ENCODE data around the gene HBE1.

The HBE1 gene

GRCh38 chr11:5290106-5290505 lies 20.4 kb upstream of the HBE1 start:
- H3K9me3 ChIP-seq (ENCODE audit: control insufficient read depth, insufficient read depth, low read depth, low read length): no peaks in the 10 kb centered on the region
- no peaks in the 10 kb centered on the region for H3K36me3 ChIP-seq (ENCODE audit: control insufficient read depth in 2 of 2, insufficient read depth in 1 of 2, low read length in 2 of 2)
- H3K4me1 ChIP-seq (ENCODE audit: control insufficient read depth, insufficient read depth, low read length): no peaks in the 10 kb centered on the region
- H3K27ac ChIP-seq (ENCODE audit: extremely low read depth, low read depth, low read length): no peak overlapping the region
- H3K4me3 ChIP-seq (ENCODE audit: low read depth, low read length): no peak overlapping the region
- ChIA-PET CTCF (interaction anchor here (1.1 to 2.9 kb wide), 6 partner anchors 30 to 653 kb away, joined by 3 to 12 read pairs (median 4); partner anchors contain the start of gene OR51D1), POLR2A (interaction anchor here (0.6 kb wide), 1 partner anchor 85 kb away, joined by 3 read pairs; no protein-coding TSS in a partner anchor)
- no peak for TF ChIP-seq ZNF843 (tag by site-specific recombination; IDR thresholded peaks at IDR 0.05)
- TF ChIP-seq ZFHX2 (tag by site-specific recombination; conservative IDR thresholded peaks at IDR 0.05): no peak
- no peak for TF ChIP-seq ZNF391 (tag by site-specific recombination; IDR thresholded peaks at IDR 0.05; ENCODE audit: borderline replicate concordance, low read depth)
- TF ChIP-seq TRIM28 (IDR thresholded peaks at IDR 0.05; ENCODE audit: borderline replicate concordance, low read length): no peak
- TF ChIP-seq ZNF777 (tag by site-specific recombination; IDR thresholded peaks at IDR 0.05; ENCODE audit: borderline replicate concordance): no peak
- TF ChIP-seq ZEB2 (tag by site-specific recombination; IDR thresholded peaks at IDR 0.05): no peak
- TF ChIP-seq ZNF354C (tag by site-specific recombination; IDR thresholded peaks at IDR 0.05; ENCODE audit: borderline replicate concordance, low read depth): no peak
- TF ChIP-seq ZNF202 (tag by site-specific recombination; IDR thresholded peaks at IDR 0.05; ENCODE audit: borderline replicate concordance): no peak
- TF ChIP-seq PRDM1 (tag by site-specific recombination; IDR thresholded peaks at IDR 0.05): no peak
- no peak for TF ChIP-seq ZSCAN23 (tag by site-specific recombination; IDR thresholded peaks at IDR 0.05)
- TF ChIP-seq ZNF169 (tag by site-specific recombination; IDR thresholded peaks at IDR 0.05): no peak
- TF ChIP-seq ZNF548 (tag by site-specific recombination; IDR thresholded peaks at IDR 0.05): no peak
- TF ChIP-seq ZNF707 (tag by site-specific recombination; IDR thresholded peaks at IDR 0.05): no peak
- no peak for TF ChIP-seq GLIS2 (tag by site-specific recombination; IDR thresholded peaks at IDR 0.05)
- TF ChIP-seq HOXD13 (CRISPR knock-in tag; IDR thresholded peaks at IDR 0.05; ENCODE audit: borderline replicate concordance): no peak

- ChIA-PET POLR2A (no interaction called here), CTCF (interaction anchor here (1.1 to 2.9 kb wide), 2 partner anchors 86 to 92 kb away, joined by 3 to 12 read pairs; no protein-coding TSS in a partner anchor)
- Histone ChIP-seq H3K4me3 (ENCODE audit: low read depth, low read length) (no peak overlapping the region), H3K4me1 (ENCODE audit: control insufficient read depth, insufficient read depth, low read length) (no peaks in the 10 kb centered on the region), H3K27ac (ENCODE audit: extremely low read depth, low read depth, low read length) (no peak overlapping the region), H3K9me3 (ENCODE audit: control insufficient read depth, insufficient read depth, low read depth, low read length) (no peaks in the 10 kb centered on the region), H3K36me3 (ENCODE audit: control insufficient read depth in 2 of 2, insufficient read depth in 1 of 2, low read length in 2 of 2) (no peaks in the 10 kb centered on the region)
- TF ChIP-seq ATF2 (tag by site-specific recombination; IDR thresholded peaks at IDR 0.05; ENCODE audit: low read depth) (no peak), PRDM4 (tag by site-specific recombination; IDR thresholded peaks at IDR 0.05) (no peak), ZNF670 (tag by site-specific recombination; IDR thresholded peaks at IDR 0.05; ENCODE audit: low read depth) (no peak), PRDM6 (tag by site-specific recombination; IDR thresholded peaks at IDR 0.05) (no peak), ZNF624 (tag by site-specific recombination; IDR thresholded peaks at IDR 0.05) (no peak), ZNF514 (tag by site-specific recombination; IDR thresholded peaks at IDR 0.05) (no peak), ZNF776 (tag by site-specific recombination; IDR thresholded peaks at IDR 0.05; ENCODE audit: borderline replicate concordance) (no peak), ZNF596 (tag by site-specific recombination; IDR thresholded peaks at IDR 0.05) (no peak), PRDM1 (tag by site-specific recombination; IDR thresholded peaks at IDR 0.05) (no peak), GLIS2 (tag by site-specific recombination; IDR thresholded peaks at IDR 0.05) (no peak), ZBTB10 (tag by site-specific recombination; IDR thresholded peaks at IDR 0.05) (no peak), REPIN1 (tag by site-specific recombination; IDR thresholded peaks at IDR 0.05; ENCODE audit: low read depth) (no peak), ZNF391 (tag by site-specific recombination; IDR thresholded peaks at IDR 0.05; ENCODE audit: borderline replicate concordance, low read depth) (no peak), ZNF785 (tag by site-specific recombination; IDR thresholded peaks at IDR 0.05) (no peak), ZNF792 (tag by site-specific recombination; IDR thresholded peaks at IDR 0.05) (no peak), MYNN (tag by site-specific recombination; IDR thresholded peaks at IDR 0.05; ENCODE audit: borderline replicate concordance) (no peak)
These were observed 20.0 kb upstream of the HBE1 start for GRCh38 chr11:5289696-5290095.

Measured in HEK293 (cell line).